ENCODE data around the gene ODAD3. TPM values are rescaled to one million over a fixed set of nuclear protein-coding genes. Genes with fewer than 3 reads are reported as not detected.

Gene ODAD3
- total and polyA plus RNA-seq, 4 donors = 0.79 to 7.1 (median 5.3) TPM

GRCh38 chr19:11451871-11452619 lies 17.1 kb upstream of the ODAD3 start:
- Histone ChIP-seq H3K9me3 (ENCODE audit: control insufficient read depth, insufficient read depth, low read length) (no peaks in the 10 kb centered on the region), H3K27ac (ENCODE audit: low read depth, low read length) (peak overlapping the region; percentile 22), H3K4me1 (ENCODE audit: control insufficient read depth, insufficient read depth, low read length) (peaks cover 20% of the 10 kb centered on the region), H3K27me3 (ENCODE audit: control insufficient read depth, insufficient read depth, low read length) (no peaks in the 10 kb centered on the region), H3K4me3 (ENCODE audit: low read depth, low read length) (no peak overlapping the region), H3K36me3 (ENCODE audit: control insufficient read depth, insufficient read depth, low read length) (peaks cover 85% of the 10 kb centered on the region)
- 12% methylated on average over 8 of the region's 25 CpGs for WGBS (ENCODE audit: insufficient coverage)
- peak in 2 of 6 donors; percentile 27 to 40 for DNase-seq (ENCODE audit: low read depth in 4 of 6, low spot score in 6 of 6)

GRCh38 chr19:11451327-11451870 lies 16.5 kb upstream of the ODAD3 start:
- Histone ChIP-seq H3K36me3 (ENCODE audit: control insufficient read depth, insufficient read depth, low read length) (peaks cover 85% of the 10 kb centered on the region), H3K27ac (ENCODE audit: low read depth, low read length) (peak overlapping the region; percentile 22), H3K27me3 (ENCODE audit: control insufficient read depth, insufficient read depth, low read length) (no peaks in the 10 kb centered on the region), H3K9me3 (ENCODE audit: control insufficient read depth, insufficient read depth, low read length) (no peaks in the 10 kb centered on the region), H3K4me1 (ENCODE audit: control insufficient read depth, insufficient read depth, low read length) (peaks cover 24% of the 10 kb centered on the region), H3K4me3 (ENCODE audit: low read depth, low read length) (no peak overlapping the region)
- no peak for DNase-seq (ENCODE audit: low read depth in 4 of 6, low spot score in 6 of 6)
- no CpG with 5 or more reads among the region's 13 CpGs for WGBS (ENCODE audit: insufficient coverage)

DNA sequence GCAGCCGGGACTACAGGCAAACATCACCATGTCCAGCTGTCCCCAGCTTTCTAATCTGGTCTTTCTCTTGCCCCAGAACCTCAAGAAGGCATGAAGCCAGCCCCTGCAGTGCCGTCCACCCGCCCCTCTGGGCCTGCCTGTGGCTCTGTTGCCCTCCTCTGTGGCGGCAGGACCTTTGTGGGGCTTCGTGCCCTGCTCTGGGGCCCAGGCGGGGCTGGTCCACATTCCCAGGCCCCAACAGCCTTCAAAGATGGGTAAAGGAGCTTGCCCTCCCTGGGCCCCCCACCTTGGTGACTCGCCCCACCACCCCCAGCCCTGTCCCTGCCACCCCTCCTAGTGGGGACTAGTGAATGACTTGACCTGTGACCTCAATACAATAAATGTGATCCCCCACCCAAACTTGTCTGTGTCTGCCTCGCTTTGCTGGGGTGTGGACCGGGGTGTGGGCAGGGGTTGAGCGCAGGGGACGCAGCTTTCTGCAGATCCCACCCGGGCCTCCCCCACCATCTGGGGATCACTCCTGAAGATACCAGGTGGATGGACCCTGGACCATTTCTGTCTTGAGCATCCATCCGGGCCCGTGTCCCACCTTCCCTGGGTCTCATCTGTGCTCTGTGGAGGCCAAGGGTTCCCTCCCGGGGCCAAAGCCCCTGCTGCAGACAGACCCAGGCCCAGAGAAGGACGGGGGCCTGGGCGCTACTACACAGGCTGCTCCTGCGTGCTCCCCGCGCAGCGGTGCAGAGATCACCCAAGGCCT lies 15.8 kb upstream of the ODAD3 start:
- peaks cover 86% of the 10 kb centered on the region for H3K36me3 ChIP-seq (ENCODE audit: control insufficient read depth, insufficient read depth, low read length)
- WGBS (ENCODE audit: insufficient coverage) = 78% methylated on average over 14 of the region's 21 CpGs

DNA sequence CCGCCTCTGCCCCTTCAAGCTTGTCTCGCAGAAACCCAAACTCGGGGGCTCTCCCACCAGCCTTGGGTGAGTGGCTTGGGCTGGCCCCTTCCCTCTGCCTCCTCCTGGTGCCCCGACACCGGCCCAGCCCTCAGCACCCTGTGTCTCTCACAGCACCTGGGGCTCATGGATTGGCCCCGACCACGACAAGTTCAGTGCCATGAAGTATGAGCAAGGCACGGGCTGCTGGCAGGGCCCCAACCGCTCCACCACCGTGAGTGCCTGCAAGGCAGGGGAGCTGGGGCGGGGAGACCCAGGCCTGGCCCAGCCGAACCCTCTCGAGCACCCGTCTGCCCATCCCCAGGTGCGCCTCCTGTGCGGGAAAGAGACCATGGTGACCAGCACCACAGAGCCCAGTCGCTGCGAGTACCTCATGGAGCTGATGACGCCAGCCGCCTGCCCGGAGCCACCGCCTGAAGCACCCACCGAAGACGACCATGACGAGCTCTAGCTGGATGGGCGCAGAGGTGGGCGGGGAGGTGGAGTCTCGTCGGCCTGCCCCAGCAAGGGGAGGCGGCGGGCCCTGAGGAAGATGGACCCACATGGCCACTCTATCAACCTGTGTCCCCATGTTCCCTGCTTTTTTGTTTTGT lies 14.1 kb upstream of the ODAD3 start:
- H3K9me3 ChIP-seq (ENCODE audit: control insufficient read depth, insufficient read depth, low read length) = no peaks in the 10 kb centered on the region
- H3K27me3 ChIP-seq (ENCODE audit: control insufficient read depth, insufficient read depth, low read length) = no peaks in the 10 kb centered on the region
- 92% methylated on average over 31 of the region's 31 CpGs for WGBS (ENCODE audit: insufficient coverage)
- no peak overlapping the region for H3K4me3 ChIP-seq (ENCODE audit: low read depth, low read length)
- no peak overlapping the region for H3K27ac ChIP-seq (ENCODE audit: low read depth, low read length)
- H3K36me3 ChIP-seq (ENCODE audit: control insufficient read depth, insufficient read depth, low read length) = peaks cover 90% of the 10 kb centered on the region
- DNase-seq (ENCODE audit: low read depth in 4 of 6, low spot score in 6 of 6) = no peak
- peaks cover 28% of the 10 kb centered on the region for H3K4me1 ChIP-seq (ENCODE audit: control insufficient read depth, insufficient read depth, low read length)

More for the DNA sequence above, 15.8 kb upstream of the ODAD3 start:
- Histone ChIP-seq H3K9me3 (ENCODE audit: control insufficient read depth, insufficient read depth, low read length) (no peaks in the 10 kb centered on the region), H3K27me3 (ENCODE audit: control insufficient read depth, insufficient read depth, low read length) (no peaks in the 10 kb centered on the region), H3K4me3 (ENCODE audit: low read depth, low read length) (no peak overlapping the region), H3K4me1 (ENCODE audit: control insufficient read depth, insufficient read depth, low read length) (peaks cover 28% of the 10 kb centered on the region), H3K27ac (ENCODE audit: low read depth, low read length) (no peak overlapping the region)
- no peak for DNase-seq (ENCODE audit: low read depth in 4 of 6, low spot score in 6 of 6)

GRCh38 chr19:11448410-11448809 lies 13.5 kb upstream of the ODAD3 start:
- H3K4me3 ChIP-seq (ENCODE audit: low read depth, low read length) = no peak overlapping the region
- H3K27ac ChIP-seq (ENCODE audit: low read depth, low read length) = no peak overlapping the region
- no peaks in the 10 kb centered on the region for H3K9me3 ChIP-seq (ENCODE audit: control insufficient read depth, insufficient read depth, low read length)
- WGBS (ENCODE audit: insufficient coverage) = 94% methylated on average over 12 of the region's 13 CpGs
- no peaks in the 10 kb centered on the region for H3K27me3 ChIP-seq (ENCODE audit: control insufficient read depth, insufficient read depth, low read length)
- no peak for DNase-seq (ENCODE audit: low read depth in 4 of 6, low spot score in 6 of 6)
- peaks cover 28% of the 10 kb centered on the region for H3K4me1 ChIP-seq (ENCODE audit: control insufficient read depth, insufficient read depth, low read length)
- H3K36me3 ChIP-seq (ENCODE audit: control insufficient read depth, insufficient read depth, low read length) = peaks cover 89% of the 10 kb centered on the region

- Histone ChIP-seq H3K36me3 (ENCODE audit: control insufficient read depth, insufficient read depth, low read length) (peaks cover 89% of the 10 kb centered on the region), H3K27me3 (ENCODE audit: control insufficient read depth, insufficient read depth, low read length) (no peaks in the 10 kb centered on the region), H3K9me3 (ENCODE audit: control insufficient read depth, insufficient read depth, low read length) (no peaks in the 10 kb centered on the region), H3K4me1 (ENCODE audit: control insufficient read depth, insufficient read depth, low read length) (peaks cover 23% of the 10 kb centered on the region), H3K27ac (ENCODE audit: low read depth, low read length) (no peak overlapping the region), H3K4me3 (ENCODE audit: low read depth, low read length) (no peak overlapping the region)
- 90% methylated on average over 31 of the region's 35 CpGs for WGBS (ENCODE audit: insufficient coverage)
- no peak for DNase-seq (ENCODE audit: low read depth in 4 of 6, low spot score in 6 of 6)
These were observed 12.7 kb upstream of the ODAD3 start for GRCh38 chr19:11447347-11448262.

DNA sequence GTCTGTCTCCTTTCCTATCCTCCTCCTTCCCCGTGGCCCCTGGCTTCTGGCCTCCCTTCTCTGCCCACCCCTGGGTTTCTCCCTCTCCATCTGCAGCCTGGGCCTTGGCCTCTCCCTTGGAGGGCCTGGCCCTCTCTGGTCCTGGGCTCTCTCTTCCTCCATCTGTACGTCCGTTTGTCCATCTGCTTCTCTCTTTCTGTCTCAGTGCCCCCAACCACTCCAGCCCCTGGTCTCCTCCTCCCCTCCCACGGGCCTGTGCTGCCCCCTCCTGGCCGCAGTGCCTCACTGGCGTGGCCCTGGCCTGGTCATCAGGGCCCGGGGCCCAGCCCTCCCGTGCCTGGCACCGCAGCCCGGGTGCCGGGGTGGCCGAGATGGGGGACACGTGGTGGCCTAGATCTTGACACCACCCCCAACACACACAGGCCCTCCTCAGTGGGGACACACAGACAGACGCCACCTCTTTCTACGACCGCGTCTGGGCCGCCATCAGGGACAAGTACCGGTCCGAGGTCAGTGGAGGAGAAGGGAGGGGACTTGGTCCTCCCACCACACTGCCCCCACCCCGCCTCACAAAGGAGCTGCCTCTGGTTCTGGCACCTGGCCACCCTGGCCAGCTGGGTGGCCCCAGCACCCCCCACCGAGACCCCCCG lies 11.9 kb upstream of the ODAD3 start:
- Histone ChIP-seq H3K27ac (ENCODE audit: low read depth, low read length) (no peak overlapping the region), H3K36me3 (ENCODE audit: control insufficient read depth, insufficient read depth, low read length) (peaks cover 92% of the 10 kb centered on the region), H3K27me3 (ENCODE audit: control insufficient read depth, insufficient read depth, low read length) (no peaks in the 10 kb centered on the region), H3K4me1 (ENCODE audit: control insufficient read depth, insufficient read depth, low read length) (peaks cover 17% of the 10 kb centered on the region), H3K9me3 (ENCODE audit: control insufficient read depth, insufficient read depth, low read length) (no peaks in the 10 kb centered on the region), H3K4me3 (ENCODE audit: low read depth, low read length) (no peak overlapping the region)
- WGBS (ENCODE audit: insufficient coverage) = 53% methylated on average over 15 of the region's 23 CpGs
- DNase-seq (ENCODE audit: low read depth in 4 of 6, low spot score in 6 of 6) = peak in 3 of 6 donors; percentile 14 to 67 (median 52)

DNA sequence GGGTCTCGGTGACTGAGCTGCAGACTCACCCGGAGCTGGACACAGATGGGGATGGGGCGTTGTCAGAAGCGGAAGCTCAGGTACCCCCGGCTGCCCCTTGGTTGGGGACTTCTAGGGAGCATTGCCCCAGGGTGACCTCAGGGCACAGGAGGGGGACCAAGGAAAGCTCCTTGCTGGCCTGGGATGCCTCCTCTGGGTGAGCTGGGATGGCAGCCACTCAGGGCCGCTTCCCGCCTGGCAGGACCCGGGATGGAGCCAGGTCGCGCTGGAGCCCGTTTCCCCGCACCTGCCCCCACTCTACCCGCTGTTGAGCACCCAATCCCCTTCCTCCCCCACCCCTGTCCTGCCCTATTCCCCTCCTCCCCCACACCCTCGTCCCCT lies 11.3 kb upstream of the ODAD3 start:
- DNase-seq (ENCODE audit: low read depth in 4 of 6, low spot score in 6 of 6) = no peak
- Histone ChIP-seq H3K36me3 (ENCODE audit: control insufficient read depth, insufficient read depth, low read length) (peaks cover 96% of the 10 kb centered on the region), H3K27me3 (ENCODE audit: control insufficient read depth, insufficient read depth, low read length) (no peaks in the 10 kb centered on the region), H3K27ac (ENCODE audit: low read depth, low read length) (no peak overlapping the region), H3K4me1 (ENCODE audit: control insufficient read depth, insufficient read depth, low read length) (peaks cover 12% of the 10 kb centered on the region), H3K9me3 (ENCODE audit: control insufficient read depth, insufficient read depth, low read length) (no peaks in the 10 kb centered on the region), H3K4me3 (ENCODE audit: low read depth, low read length) (no peak overlapping the region)
- WGBS (ENCODE audit: insufficient coverage) = 90% methylated on average over 14 of the region's 14 CpGs
